NCI-H1092 treated with DMSO at 0.1 percent for 48 hours (cell line): Measurements from ENCODE around the gene SAMD11.
"Not testable (repeated sequence)": the region's sequence is repeated elsewhere in the genome, so short reads cannot be mapped to it uniquely, and the experiment has no call there.

Experiments
- DNase-seq: peaks from one replicate; lab custom pipeline; 2025; lab: John Stamatoyannopoulos, UW

The SAMD11 gene

DNA sequence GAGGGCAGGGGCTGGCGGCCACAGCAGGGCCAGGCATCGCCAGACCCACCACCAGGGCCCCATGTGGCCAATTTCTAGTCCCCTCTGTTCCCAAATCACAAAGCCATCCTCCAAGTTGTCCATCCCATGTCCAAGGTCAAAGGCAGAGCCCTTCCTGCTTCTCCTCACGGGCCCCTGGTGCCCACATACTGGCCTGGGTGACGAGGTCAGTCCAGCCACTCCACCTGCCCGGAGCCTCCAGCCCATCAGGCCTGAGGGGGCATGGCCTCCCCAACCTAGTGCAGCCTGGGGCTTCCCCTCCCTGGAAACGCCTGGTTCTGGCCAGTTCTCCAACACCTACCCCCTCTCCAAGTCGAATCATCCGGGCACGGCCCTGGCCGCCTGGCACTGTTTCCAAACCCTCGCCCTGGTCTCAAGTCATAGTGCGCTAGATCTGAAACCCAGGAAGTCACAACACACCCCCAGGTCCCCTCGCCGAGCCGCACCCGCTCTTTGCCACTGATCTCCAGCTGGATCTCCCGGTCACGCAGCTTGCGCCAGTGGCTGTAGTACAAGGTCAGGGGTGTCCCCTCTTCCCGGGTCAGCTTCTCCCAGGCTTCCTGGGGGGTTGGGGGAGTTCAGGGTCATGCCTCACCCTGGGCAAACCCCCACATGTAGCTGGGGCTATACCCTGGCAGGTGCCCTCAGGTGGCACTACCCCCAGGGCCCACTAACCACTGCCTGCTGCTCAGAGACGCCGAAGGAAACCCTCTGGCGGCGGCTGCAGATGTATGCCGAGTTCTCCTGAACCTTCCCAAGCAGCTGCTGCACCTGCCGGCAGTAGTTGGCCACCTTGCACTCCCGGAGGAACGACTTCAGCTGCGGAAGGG is 22.2 kb downstream of the SAMD11 start:
- no peak for DNase-seq

DNA sequence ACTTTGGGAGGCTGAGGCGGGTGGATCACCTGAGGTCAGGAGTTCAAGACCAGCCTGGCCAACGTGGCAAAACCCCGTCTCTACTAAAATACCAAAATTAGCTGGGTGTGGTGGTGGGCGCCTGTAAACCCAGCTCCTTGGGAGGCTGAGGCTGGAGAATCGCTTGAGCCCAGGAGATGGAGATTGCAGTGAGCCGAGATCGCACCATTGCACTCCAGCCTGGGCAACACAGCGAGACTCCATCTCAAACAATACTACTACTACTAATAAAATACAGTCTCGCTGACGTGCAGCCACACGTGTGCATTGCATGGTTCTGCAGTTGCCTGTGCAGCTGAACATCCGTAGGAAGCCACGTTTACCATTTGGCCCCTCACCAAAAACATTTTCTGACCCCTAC is 23.1 kb downstream of the SAMD11 start:
- not testable (repeated sequence) for DNase-seq

DNA sequence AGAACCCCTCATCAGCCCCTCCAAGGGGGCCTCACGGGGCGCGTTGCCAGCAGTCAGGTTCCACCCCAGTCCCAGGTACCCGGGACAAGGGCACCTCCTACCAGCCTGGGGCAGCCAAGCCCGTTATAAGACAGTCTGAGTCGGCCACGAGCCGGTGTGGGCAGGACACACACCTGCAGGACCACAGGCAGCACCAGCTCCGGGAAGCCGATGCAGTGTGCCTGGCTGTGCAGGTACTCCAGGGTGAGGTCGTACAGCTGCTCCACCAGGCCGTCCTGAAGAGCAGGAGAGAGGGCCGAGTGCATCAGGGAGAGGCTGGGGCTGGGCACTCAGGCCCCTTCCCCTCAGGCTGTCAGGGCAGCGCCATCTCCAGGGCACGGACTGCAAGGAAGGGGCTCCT is 24.2 kb downstream of the SAMD11 start:
- no peak for DNase-seq

DNA sequence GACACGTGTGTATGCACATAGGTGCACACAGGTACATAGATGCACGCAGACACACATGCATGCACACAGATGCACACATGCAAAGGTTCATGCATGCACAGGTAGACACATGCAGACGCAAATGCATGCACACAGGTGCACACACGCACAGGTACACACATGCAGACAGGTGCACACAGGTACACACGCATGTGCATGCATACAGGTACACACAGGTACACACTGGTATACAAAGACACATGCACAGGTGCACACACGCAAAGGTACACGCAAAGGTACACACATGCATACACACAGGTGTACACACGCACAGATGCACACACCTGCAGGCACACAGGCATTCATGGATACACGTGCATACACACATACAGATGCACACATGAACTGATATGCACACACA is 26.5 kb downstream of the SAMD11 start:
- no peak for DNase-seq

DNA sequence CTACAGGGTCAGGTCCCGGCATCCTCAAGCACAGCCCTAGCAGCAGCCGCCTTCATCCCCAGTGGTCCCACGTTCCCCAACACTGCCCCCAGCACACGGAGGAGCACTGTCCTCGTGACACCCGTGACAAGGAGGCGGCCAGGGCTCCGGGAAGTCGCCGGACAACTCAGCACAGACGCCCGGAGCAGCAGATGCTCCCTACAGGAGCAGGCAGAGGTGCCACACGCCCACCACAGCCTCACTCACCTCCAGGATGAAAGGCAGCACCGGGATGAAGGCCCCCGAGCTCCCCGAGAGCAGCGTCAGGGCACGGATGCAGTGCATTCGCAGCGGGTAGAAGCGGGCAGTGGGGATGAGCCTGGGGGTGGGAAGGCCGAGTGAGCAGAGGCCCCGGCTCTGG is 27.2 kb downstream of the SAMD11 start:
- DNase-seq: no peak

DNA sequence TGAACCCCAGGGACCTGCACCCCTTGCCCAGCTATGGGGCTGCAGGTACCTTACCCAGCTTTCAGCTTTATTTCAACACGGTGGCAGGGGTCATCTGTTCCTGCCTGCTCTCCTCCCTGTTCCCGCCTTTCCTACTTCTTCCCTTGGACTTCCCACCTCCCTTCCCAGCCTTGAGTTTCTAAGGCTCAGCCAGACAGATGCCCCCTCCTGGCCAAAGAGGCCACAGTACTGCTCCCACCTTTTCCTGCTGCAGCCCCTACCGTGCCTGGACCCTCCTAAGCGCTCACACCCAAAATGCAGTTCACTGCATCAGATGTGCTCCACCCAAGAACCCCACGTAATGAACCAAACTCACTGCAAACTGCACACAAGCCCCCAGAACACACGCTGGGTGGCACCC is 27.6 kb downstream of the SAMD11 start:
- DNase-seq: no peak

DNA sequence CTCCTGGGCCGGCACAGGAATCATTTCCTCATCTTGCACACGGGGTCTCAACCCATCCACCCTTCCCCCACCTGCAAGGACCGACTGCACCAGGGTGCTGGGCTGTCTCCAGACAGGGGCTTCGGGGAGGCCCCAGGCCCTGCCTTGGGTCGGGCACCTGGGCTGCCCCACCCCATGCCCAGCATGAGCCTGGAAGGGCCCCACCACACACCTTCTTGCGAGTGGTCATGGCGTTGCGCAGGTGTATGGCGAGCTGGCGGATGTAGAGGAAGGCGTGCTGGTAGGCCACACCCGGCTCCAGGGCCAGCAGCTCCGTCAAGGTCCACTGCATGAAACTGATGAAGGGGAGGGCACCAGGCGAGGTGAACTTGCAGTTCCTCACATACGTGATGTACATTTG is 28.5 kb downstream of the SAMD11 start:
- DNase-seq: no peak

DNA sequence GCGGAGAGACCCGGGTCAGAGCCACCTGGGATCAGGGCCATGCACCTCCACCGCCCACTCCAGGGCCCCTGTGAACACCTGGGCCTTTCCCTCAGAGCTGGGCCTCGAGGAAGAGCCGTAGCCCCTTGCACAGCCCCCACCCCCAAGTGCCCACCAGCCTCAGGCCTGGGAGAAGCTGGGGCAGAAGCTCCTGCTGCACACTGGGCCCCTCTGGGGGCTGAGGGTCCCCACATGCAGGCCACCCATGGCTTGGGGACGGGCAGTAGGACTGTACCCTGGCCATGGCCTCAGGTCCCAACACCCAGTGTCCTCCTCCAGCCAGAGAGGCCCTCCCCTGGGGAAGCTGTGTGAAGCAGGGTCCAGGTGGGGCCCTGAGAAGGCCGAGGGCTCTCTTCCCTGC is 28.9 kb downstream of the SAMD11 start:
- DNase-seq: no peak

DNA sequence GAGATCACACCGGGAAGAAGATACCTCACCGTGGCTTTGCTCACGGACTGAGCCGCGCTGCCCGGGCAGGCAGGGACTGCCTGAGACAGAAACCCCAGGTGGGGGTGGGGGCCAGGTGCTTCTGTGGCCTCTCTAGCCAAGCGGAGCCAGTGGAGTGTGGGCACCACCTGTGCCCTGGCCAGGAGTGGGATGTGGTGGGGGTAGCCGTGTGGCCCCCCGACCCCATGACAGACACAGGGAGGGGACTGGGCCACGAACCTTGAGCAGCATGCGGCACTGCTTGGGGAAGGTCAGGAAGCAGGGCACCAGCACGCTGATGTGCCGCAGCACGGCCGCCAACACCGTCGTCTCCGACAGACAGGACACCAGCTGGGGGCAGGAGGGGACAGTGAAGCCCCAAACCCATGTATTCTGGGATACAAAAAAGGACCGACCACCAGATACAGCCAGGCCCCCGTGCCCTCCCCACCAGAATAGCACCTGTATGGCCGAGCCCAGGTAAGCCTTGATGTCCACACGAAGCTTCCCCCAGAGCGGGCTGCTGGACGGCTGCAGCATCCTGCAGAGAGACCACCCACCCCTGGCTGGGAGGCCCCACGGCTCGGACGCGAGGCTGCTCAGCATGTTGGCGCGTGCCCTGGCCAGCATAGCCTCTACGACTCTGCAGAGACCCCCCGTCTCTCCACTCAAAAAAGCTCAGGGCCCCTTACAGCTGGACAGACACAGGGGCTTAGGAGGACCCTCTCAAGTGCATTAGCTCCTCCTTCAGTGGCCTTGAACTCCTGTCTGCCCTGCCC is 30.0 kb downstream of the SAMD11 start:
- DNase-seq: no peak

DNA sequence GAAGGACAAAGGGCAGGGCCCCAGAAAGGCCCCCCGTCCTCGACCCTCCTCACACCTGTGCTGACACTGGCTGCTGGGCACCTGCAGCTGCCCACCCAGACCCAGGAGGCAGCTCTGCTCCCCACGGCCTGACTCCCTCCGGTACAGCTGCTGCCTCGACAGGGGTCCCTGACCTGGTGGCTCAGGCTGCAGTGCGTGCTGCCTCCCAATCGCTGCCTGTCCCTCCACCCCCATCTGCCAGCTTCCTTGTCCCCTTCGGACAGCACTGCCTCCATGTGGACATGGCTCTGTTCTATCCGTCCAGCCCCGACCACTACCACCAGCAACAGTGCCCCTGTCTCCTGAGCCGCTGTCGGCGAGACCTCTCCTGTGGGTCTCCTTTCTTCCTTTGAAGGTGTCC is 31.2 kb downstream of the SAMD11 start:
- no peak for DNase-seq

DNA sequence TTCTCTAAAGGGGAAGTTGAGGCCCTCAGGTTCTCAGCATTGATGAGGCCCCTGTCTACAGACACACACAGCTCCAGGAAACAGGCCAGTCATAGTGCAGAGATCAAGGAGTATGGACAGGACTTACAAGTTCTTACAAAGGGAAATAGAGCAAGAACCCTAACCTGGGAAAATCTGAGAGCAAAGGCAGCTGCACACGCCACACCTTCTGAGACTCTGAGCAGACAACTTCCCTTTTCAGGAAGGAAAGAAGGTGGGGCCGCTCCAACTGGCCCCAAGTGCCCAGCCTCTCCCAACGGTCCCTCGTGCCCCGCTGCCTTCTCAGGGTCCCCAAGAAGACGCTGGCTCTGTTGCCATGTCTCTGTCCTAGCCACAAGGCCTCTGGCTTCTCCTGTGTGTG is 31.8 kb downstream of the SAMD11 start:
- no peak for DNase-seq

DNA sequence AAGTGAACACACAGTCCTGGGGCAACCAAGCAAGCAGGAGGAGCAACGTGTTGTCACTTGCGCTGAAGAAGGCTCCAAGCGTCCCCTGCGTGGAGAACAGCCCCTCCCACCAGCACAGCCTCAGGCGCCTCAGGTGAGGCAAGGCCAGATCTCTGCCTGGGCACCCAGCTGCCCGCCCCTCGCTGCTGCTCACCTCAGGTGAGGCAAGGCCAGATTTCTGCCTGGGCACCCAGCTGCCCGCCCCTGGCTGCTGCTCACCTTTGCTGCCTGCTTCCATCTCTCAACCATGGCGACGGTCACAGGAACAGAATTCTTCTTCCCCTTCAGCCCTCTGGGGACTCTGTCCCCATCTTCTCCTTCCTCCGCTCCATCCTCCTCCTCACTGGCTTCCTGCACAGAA is 32.9 kb downstream of the SAMD11 start:
- DNase-seq: no peak

DNA sequence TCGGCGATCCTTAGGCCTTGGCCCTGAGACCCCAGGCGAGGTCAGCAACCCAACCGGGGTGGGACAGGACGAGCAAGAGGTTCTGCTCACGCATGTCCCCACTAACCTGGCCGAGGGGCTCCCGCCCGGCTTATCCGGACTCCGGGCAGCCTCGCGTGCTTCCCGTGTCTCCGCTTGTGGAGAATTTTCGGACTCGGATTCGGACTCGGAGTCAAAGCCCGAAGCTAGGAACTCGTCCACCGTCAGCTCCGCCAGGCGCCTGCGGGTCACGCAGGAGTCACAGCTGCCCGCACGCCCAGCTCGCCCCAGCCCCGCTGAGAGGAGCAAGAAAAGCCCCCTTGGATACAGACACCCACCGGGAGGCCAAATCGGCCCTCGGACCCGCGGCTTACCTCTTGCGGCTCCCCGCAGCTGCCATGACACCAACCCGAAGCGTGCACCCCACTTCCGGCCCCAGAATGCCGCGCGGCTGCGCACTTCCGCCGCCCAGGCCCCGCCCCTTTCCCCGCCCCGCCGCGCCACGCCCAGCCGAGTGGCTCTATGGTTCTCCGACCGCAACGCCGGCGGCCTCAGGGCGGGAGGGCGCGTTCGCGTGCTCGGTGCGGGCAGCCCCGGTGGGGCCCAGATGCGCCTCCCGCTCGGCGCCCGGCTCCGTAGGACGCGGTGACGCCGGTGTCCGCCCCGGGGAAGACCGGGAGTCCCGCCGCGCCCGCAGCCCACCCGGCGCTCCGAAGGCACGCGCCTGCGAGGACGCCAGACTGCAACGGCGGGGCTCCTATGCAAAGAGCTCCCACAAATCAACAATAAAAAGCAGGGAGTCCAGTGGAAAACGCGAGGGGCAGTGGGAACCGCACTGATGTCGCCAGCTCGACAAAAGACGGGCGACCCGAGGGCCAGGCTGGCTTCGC is 35.4 kb downstream of the SAMD11 start, which contains the start of gene NOC2L:
Gene NOC2L (minus strand): TSS at position 434 of the 908 bp plus-strand sequence. CDS start 16 bp downstream, at position 418.
- peak; percentile 63 for DNase-seq

DNA sequence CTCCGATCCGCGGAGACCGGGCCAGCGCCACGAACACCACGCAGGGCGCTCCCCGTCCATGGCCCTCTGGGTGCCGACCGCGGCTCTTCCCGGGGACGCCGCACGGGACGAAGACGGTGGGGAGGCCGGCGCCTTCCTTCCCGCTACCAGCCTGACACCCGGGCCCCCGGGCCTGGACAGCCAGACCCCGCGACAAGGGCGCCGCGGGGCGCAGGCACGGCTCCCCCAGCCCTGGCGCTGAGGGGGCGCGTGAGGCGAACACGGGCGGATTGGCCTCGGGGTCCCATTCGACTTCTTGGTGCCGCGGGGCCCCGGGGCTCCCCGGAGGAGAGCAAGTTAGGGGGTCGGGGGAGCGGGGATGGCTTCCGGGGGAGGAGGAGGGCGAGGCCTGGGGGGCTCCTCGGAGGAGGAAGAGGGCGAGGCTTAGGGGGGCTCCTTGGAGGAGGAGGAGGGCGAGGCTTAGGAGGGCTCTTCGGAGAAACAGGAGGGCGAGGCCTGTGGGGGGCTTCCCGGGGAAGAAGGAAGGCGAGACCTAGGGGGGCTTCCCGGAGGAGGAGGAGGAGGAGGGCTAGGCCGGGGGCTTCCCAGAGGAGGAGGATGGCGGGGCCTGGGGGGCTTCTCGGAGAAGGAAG is 36.1 kb downstream of the SAMD11 start:
- DNase-seq: no peak

DNA sequence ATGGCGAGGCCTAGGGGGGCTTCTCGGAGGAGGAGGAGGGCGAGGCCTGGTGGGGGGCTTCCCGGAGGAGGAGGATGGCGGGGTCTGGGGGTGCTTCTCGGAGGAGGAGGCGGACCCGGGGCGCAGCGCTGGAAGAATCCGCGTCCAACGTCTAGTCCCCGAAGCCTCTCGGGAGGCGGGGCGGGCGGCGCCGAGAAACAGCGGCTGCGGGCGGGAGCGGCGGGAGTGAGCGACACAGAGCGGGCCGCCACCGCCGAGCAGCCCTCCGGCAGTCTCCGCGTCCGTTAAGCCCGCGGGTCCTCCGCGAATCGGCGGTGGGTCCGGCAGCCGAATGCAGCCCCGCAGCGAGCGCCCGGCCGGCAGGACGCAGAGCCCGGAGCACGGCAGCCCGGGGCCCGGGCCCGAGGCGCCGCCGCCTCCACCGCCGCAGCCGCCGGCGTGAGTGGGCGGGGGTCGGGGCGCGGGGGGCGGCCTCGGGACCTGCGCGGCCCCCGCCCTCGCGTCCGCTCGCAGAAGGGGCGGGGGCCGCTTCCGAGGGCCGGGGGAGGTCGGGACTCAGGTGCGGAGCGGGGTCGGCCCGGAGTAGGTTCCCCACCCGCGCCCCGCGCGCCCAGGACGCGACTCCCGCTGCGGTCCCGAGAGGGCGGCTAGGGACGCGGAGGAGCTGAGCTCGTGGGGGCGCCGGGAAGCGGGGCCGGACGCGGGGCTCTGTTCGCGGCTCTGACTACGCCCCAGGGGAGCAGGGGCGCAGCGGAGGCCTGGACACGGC is 36.8 kb downstream of the SAMD11 start, which contains the start of gene KLHL17:
Gene KLHL17 (plus strand): TSS at position 222 of the 769 bp plus-strand sequence. CDS start 110 bp downstream, at position 332.
- no peak for DNase-seq

DNA sequence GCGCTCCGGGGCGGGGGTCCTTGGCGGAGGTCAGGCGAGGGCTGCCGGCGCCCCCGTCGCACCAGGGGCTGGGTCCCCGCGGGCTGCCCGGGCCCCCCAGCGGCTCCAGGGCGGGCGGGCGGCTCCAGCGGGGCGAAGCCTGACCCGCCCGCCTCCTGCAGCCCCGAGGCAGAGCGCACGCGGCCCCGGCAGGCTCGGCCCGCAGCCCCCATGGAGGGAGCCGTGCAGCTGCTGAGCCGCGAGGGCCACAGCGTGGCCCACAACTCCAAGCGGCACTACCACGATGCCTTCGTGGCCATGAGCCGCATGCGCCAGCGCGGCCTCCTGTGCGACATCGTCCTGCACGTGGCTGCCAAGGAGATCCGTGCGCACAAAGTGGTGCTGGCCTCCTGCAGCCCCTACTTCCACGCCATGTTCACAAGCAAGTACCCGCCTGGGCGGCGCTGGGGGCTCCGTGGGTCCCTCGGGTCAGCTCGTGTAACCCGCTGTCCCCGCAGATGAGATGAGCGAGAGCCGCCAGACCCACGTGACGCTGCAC is 37.5 kb downstream of the SAMD11 start:
- DNase-seq: no peak

DNA sequence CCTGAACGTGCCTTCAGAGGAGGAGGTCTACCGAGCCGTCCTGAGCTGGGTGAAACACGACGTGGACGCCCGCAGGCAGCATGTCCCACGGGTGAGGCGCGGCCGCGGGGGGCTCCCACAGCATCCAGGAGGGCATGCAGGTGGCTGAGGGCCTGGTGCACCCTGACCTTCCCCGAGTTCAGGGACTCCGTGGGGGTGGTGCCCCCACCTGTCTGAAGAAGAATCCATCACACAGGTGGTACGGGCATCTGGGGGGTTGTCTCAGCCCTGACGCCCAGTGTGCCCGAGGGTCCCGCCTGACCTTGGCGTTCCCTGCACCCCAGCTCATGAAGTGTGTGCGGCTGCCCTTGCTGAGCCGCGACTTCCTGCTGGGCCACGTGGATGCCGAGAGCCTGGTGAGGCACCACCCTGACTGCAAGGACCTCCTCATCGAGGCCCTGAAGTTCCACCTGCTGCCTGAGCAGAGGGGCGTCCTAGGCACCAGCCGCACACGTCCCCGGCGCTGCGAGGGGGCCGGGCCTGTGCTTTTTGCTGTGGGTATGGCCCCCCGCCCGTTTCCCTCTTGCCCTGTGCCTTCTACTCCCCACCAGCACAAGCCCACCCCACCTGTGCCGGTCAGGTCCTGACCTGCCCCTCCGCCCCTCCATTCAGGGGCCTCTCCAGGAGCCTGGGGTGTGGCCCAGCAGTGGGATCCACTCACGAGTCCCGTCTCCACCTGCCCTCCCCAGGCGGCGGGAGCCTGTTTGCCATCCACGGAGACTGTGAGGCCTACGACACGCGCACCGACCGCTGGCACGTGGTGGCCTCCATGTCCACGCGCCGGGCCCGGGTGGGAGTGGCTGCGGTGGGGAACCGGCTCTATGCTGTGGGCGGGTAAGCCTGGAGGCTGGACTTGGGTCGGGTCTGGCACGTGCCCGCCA is 38.9 kb downstream of the SAMD11 start:
- no peak for DNase-seq

DNA sequence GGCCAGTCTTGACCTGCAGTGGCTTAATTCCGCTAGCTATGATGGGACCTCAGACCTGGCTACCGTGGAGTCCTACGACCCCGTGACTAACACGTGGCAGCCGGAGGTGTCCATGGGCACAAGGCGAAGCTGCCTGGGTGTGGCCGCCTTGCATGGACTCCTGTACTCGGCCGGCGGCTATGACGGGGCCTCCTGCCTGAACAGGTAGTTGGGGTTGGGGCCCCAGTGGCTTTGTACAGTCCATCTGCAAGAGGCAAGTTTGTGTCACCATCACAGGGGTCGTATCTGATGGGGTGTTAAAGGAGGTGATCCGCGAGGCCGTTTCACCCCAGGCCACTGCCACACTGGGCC is 39.6 kb downstream of the SAMD11 start:
- DNase-seq: no peak

DNA sequence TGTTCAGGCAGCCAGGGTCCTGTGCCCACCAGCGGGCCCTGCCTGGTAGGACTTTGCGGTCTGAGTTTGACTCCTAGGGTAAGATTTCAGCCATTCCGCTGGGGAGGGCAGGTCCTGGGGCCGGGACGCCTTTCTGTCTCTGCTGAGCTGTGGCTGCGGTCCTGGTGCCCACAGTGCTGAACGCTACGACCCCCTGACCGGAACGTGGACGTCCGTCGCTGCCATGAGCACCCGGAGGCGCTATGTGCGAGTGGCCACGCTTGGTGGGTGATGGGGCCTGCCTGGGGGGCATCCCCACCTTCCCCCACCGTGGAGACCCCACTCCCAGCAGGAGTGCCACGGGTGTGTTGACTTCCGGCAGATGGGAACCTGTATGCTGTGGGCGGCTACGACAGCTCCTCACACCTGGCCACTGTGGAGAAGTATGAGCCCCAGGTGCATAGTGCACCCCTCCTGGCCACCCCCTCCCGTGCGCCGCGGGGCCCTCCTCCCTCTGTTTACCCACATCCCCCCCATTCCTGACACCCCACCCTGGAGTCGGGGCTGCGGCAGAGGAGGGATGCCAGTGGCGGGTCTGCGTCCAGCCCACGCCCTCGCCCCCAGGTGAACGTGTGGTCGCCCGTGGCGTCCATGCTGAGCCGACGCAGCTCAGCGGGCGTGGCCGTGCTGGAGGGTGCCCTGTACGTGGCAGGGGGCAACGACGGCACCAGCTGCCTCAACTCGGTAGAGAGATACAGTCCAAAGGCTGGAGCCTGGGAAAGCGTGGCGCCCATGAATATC is 40.2 kb downstream of the SAMD11 start:
- no peak for DNase-seq
